Fibroblast of skin of left quadriceps (primary cell): ENCODE measurements around the gene TRDN.

Experiments used
- DNase-seq, 2 experiments: peaks; one replicate each; pipeline ENCODE4 v3.0.0-alpha.2; 2013; ENCODE audit warnings: low read depth in 2 of 2

TRDN gene

DNA sequence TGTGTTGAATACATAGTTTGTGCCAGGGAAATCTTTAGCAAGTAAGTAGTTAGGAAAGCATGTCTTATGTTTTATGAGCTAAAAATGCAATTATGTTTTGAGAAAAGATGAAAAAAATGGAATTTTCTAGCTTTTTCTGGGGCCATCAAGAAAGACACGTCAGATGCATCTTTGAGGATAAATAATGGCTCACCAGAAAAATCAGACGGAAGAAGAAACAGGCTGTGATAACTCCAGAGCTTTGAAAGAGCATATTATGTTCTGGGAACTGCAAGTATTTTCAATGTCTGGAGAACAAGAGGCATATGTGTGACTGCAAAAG, 467.0 kb downstream of the TRDN start:
- no peak for DNase-seq

DNA sequence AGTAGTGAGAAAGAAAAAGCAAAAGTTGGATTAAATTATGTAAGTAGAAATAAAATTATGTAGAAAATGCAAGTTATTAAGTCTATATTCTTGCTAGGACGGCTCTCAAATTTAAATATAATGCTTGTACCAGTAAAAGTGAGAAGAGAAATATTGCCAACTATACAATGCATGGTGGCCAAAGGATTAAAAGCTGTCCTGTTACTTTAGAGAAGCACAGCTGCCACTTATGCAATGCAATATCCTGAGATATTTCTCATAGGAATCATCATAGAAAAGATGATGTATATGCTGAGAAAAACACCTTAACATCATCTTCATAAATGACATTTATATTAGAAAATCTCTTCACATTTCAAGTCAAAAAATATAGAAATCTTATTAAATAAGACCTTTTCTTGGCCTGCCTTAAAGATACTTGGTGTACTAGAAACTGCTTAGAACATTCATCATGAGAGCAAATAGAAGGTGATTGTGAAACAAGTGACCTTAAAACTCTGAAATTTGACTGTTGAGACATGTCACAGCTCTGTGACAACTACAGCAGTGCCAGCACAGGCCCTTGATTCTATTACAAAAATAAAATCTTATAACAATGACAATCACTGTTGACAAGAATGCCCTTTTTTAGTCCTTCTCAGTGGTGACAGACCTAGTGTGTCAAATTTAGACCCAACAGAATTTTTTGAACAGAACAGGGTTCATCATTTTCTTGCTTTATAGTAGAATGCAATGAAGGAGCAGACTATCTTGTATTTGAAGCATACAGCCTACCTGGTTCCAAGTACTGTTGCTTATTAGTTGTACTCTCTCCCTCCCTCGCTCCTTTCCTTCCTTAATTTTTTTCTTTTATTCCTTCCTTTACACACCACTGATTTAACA, 467.6 kb downstream of the TRDN start:
- no peak for DNase-seq

DNA sequence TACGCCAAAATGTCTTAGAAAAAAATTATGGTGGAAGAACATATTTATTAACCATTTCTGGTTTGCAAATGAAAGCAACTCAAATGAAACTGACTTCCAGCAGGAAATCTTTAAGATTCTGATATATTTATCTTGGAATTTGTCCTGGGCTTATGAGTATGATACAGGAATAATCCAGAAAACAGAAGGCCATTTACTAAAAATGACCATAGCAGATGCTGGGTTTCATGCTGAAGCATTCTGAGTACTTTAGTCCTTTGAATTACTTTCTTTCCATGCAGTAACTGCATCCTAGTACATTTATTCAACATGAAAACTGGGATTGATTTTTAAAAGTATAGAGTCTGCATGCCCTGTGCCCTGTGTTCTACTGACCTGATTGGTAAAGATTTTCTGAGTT, 468.3 kb downstream of the TRDN start:
- no peak for DNase-seq
